Astrocyte (in vitro differentiated cells and primary cell): Measurements from ENCODE around the gene CRACDL. TPM values are rescaled to one million over a fixed set of nuclear protein-coding genes. Genes with fewer than 3 reads are reported as not detected.

Source experiments
- DNase-seq: peaks from one replicate; pipeline ENCODE4 v3.0.0-alpha.2; 2010; ENCODE audit warnings: low read depth
- FAIRE-seq: peaks from 2 replicates; lab custom pipeline; 2011; peaks lifted over from hg19 to GRCh38; lab: Jason Lieb, UNC
- H2AFZ ChIP-seq: 2 replicates; pipeline ENCODE4 v1.6.0; 2012; ENCODE audit warnings: low read depth, low read length, inconsistent platforms
- H3K27ac ChIP-seq: 2 replicates; pipeline ENCODE4 v1.5.1; 2011; ENCODE audit warnings: low read depth, low read length, inconsistent platforms
- H3K27me3 ChIP-seq: 2 replicates; pipeline ENCODE4 v1.6.0; 2011; ENCODE audit warnings: low read length, inconsistent platforms; ENCODE audit not compliant: insufficient read depth
- H3K36me3 ChIP-seq: 2 replicates; pipeline ENCODE4 v1.5.1; 2011; ENCODE audit warnings: low read length, inconsistent platforms; ENCODE audit not compliant: insufficient read depth
- H3K4me1 ChIP-seq: 2 replicates; pipeline ENCODE4 v1.5.1; 2011; ENCODE audit warnings: low read length, inconsistent platforms; ENCODE audit not compliant: insufficient read depth
- H3K4me2 ChIP-seq: 2 replicates; pipeline ENCODE4 v1.6.0; 2012; ENCODE audit warnings: low read length, inconsistent platforms
- H3K4me3 ChIP-seq: 2 replicates; pipeline ENCODE4 v1.5.1; 2011; ENCODE audit warnings: low read depth, mild to moderate bottlenecking, low read length, inconsistent platforms; ENCODE audit not compliant: insufficient read depth
- H3K79me2 ChIP-seq: 2 replicates; pipeline ENCODE4 v1.6.0; 2012; ENCODE audit warnings: mild to moderate bottlenecking, low read length, inconsistent platforms; ENCODE audit not compliant: insufficient read depth
- H3K9ac ChIP-seq: 2 replicates; pipeline ENCODE4 v1.6.0; 2012; ENCODE audit warnings: mild to moderate bottlenecking, low read length, inconsistent platforms
- H3K9me3 ChIP-seq: 2 replicates; pipeline ENCODE4 v1.5.1; 2012; ENCODE audit warnings: low read depth, mild to moderate bottlenecking, low read length, inconsistent platforms; ENCODE audit not compliant: insufficient read depth
- H4K20me1 ChIP-seq: 2 replicates; pipeline ENCODE4 v1.6.0; 2012; ENCODE audit warnings: low read length, inconsistent platforms; ENCODE audit not compliant: insufficient read depth
- H3K27ac Mint-ChIP-seq: one replicate; pipeline ENCODE4 v1.8.0; 2021; ENCODE audit warnings: mild to moderate bottlenecking, mixed read lengths; ENCODE audit not compliant: unreplicated experiment
- H3K27me3 Mint-ChIP-seq: one replicate; pipeline ENCODE4 v1.8.0; 2021; ENCODE audit warnings: low read depth, mixed read lengths; ENCODE audit not compliant: unreplicated experiment
- H3K36me3 Mint-ChIP-seq: one replicate; pipeline ENCODE4 v1.8.0; 2021; ENCODE audit warnings: low read depth, mixed read lengths; ENCODE audit not compliant: unreplicated experiment
- H3K4me1 Mint-ChIP-seq: one replicate; pipeline ENCODE4 v1.8.0; 2021; ENCODE audit warnings: low read depth, mixed read lengths; ENCODE audit not compliant: unreplicated experiment
- H3K4me3 Mint-ChIP-seq: one replicate; pipeline ENCODE4 v1.8.0; 2021; ENCODE audit warnings: mild to moderate bottlenecking, moderate library complexity, mixed read lengths; ENCODE audit not compliant: unreplicated experiment
- H3K9me3 Mint-ChIP-seq: one replicate; pipeline ENCODE4 v1.8.0; 2021; ENCODE audit warnings: mild to moderate bottlenecking, mixed read lengths; ENCODE audit not compliant: unreplicated experiment
- CTCF ChIP-seq: IDR thresholded peaks from 2 replicates; pipeline ENCODE4 v1.5.1; 2011; ENCODE audit warnings: low read depth, mild to moderate bottlenecking, inconsistent platforms, low read length, moderate library complexity; ENCODE audit not compliant: insufficient read depth
- EZH2 ChIP-seq: IDR thresholded peaks from 2 replicates; pipeline ENCODE4 v1.6.1; 2012; ENCODE audit warnings: mild to moderate bottlenecking, low read length, inconsistent platforms; ENCODE audit not compliant: insufficient read depth
- total RNA-seq: library from RNA; stranded (reverse); gene quantifications from 2 replicates; pipeline ENCODE4 v1.2.1, GENCODE V29; 2021

The CRACDL gene
- total RNA-seq, 1 donor from 2014 or later, result 1.8 TPM

- no peak overlapping the region for H2AFZ ChIP-seq
Observed at GRCh38 chr2:98868548-98869271, 67.3 kb downstream of the CRACDL start.

GRCh38 chr2:98867539-98868309, 68.3 kb downstream of the CRACDL start:
- Mint-ChIP-seq H3K4me1 (peaks cover 22% of the 10 kb centered on the region), H3K9me3 (peaks cover 3% of the 10 kb centered on the region), H3K4me3 (no peak overlapping the region), H3K27me3 (peaks cover 7% of the 10 kb centered on the region), H3K36me3 (no peaks in the 10 kb centered on the region), H3K27ac (no peak overlapping the region)
- Histone ChIP-seq H3K36me3 (no peaks in the 10 kb centered on the region), H3K9ac (no peak overlapping the region), H3K4me3 (no peak overlapping the region), H4K20me1 (no peaks in the 10 kb centered on the region), H3K4me2 (no peak overlapping the region), H3K79me2 (no peaks in the 10 kb centered on the region), H3K9me3 (no peaks in the 10 kb centered on the region), H3K4me1 (peaks cover 12% of the 10 kb centered on the region), H2AFZ (no peak overlapping the region), H3K27me3 (peaks cover 2% of the 10 kb centered on the region), H3K27ac (no peak overlapping the region)
- no peak for DNase-seq
- FAIRE-seq, result no peak
- TF ChIP-seq CTCF (no peak), EZH2 (no peak)

More at GRCh38 chr2:98868548-98869271, 67.3 kb downstream of the CRACDL start:
- Mint-ChIP-seq H3K36me3 (no peaks in the 10 kb centered on the region), H3K27me3 (peaks cover 9% of the 10 kb centered on the region), H3K4me3 (no peak overlapping the region), H3K9me3 (no peaks in the 10 kb centered on the region), H3K4me1 (peaks cover 22% of the 10 kb centered on the region), H3K27ac (no peak overlapping the region)
- Histone ChIP-seq H3K36me3 (no peaks in the 10 kb centered on the region), H3K79me2 (no peaks in the 10 kb centered on the region), H3K4me1 (peaks cover 12% of the 10 kb centered on the region), H3K4me2 (no peak overlapping the region), H3K27ac (no peak overlapping the region), H3K9ac (no peak overlapping the region), H4K20me1 (no peaks in the 10 kb centered on the region), H3K27me3 (peaks cover 5% of the 10 kb centered on the region), H3K4me3 (no peak overlapping the region), H3K9me3 (no peaks in the 10 kb centered on the region)
- TF ChIP-seq CTCF (no peak), EZH2 (no peak)
- FAIRE-seq (no peak), DNase-seq (no peak)
